KOPT-K1 (cell line): Measurements from ENCODE around the gene DSCAML1.

Experiments used
- H3K27ac ChIP-seq: fragments of 200-600 bp; sonication (generic); 2 replicates; pipeline ENCODE4 v1.5.1; 2016; ENCODE audit warnings: antibody characterized with exemption, mild to moderate bottlenecking, low read depth, low read length; ENCODE audit not compliant: poor library complexity, severe bottlenecking
- H3K36me3 ChIP-seq: fragments of 200-600 bp; sonication (generic); 2 replicates; pipeline ENCODE4 v1.5.1; 2017; ENCODE audit warnings: antibody characterized with exemption, mild to moderate bottlenecking, low read length, moderate library complexity; ENCODE audit not compliant: insufficient read depth
- H3K9me3 ChIP-seq: fragments of 200-600 bp; sonication (generic); 2 replicates; pipeline ENCODE4 v1.5.1; 2017; ENCODE audit warnings: antibody characterized with exemption, low read length, mild to moderate bottlenecking; ENCODE audit not compliant: insufficient read depth, poor library complexity, severe bottlenecking

The DSCAML1 gene, protein sequence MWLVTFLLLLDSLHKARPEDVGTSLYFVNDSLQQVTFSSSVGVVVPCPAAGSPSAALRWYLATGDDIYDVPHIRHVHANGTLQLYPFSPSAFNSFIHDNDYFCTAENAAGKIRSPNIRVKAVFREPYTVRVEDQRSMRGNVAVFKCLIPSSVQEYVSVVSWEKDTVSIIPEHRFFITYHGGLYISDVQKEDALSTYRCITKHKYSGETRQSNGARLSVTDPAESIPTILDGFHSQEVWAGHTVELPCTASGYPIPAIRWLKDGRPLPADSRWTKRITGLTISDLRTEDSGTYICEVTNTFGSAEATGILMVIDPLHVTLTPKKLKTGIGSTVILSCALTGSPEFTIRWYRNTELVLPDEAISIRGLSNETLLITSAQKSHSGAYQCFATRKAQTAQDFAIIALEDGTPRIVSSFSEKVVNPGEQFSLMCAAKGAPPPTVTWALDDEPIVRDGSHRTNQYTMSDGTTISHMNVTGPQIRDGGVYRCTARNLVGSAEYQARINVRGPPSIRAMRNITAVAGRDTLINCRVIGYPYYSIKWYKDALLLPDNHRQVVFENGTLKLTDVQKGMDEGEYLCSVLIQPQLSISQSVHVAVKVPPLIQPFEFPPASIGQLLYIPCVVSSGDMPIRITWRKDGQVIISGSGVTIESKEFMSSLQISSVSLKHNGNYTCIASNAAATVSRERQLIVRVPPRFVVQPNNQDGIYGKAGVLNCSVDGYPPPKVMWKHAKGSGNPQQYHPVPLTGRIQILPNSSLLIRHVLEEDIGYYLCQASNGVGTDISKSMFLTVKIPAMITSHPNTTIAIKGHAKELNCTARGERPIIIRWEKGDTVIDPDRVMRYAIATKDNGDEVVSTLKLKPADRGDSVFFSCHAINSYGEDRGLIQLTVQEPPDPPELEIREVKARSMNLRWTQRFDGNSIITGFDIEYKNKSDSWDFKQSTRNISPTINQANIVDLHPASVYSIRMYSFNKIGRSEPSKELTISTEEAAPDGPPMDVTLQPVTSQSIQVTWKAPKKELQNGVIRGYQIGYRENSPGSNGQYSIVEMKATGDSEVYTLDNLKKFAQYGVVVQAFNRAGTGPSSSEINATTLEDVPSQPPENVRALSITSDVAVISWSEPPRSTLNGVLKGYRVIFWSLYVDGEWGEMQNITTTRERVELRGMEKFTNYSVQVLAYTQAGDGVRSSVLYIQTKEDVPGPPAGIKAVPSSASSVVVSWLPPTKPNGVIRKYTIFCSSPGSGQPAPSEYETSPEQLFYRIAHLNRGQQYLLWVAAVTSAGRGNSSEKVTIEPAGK (N-terminal part only)

DNA sequence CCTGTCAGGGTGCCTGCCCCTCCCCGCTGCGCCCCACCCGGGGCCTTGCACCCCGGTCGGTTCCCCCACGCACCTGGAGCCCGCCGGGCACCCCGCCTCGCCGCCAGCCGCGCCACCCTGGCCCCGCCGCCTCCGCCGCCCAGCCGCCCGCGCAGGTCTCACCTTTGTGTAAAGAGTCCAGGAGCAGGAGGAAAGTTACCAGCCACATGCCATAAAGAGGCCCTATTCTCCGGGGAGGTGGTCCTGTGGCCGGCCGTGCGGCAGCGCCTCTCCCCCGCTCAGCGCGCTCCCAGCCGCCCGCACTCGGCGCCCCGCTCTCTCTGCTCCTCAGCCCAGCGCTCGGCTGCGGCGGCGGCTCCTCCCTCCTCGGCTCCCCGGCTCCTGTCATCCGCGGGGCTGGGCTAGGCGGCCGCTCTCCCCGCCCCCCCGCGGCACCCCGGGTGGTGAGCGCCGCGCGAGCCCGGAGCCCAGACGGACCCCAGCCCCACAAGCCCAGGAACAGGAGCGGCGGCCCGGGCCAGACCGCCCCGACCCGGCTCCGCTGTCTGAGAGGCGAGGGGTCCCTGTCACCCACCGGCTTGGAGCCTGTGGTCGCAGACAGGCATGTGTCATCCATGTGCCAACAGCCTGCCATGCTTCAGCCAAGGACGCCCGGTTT lies at the start of gene DSCAML1:
TSS of gene DSCAML1 (minus strand) at position 345 of the 658 bp plus-strand sequence. CDS start at position 208, 137 bp downstream.
- no peaks in the 10 kb centered on the region for H3K9me3 ChIP-seq
- no peaks in the 10 kb centered on the region for H3K36me3 ChIP-seq
- no peak within 1 kb of the TSS for H3K27ac ChIP-seq

DNA sequence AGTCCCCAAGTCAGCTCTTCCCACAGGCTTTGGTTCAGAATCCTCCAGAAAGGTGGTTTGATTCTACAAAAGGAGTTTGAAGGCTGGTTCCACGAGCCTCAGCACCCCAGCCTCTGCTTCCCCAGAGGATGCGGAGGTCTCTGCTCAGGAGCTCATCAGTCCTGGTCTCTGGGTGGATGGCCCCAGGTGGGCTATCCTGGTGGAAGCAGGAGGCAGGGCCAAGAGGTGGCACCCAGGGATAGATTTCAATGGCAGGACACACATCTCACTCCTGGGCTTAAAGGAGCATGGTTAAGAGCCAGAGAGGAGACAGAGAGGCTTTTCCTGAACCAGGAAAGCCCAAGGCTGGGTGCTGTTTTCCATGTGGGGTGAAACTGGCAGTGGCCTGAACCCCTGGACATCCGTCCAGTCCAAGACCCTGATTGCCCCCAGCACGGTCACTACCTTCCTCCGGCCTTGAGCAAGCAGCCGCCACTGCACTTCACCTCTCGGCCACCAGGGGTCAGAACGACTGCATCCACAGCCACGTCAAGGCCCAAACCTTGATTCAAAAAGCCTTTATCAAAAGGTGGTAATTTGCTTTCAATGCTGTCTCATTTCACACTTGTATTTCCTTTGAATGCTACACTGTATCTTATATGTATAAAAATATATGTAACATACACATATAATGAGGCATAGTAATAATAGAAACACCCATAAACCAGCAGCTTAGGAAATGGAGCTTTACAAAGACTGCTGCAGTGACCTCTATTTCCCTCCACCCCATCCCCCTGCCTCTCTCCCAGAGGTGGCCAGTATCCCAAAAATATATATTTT lies 46.9 kb upstream of the DSCAML1 start:
- H3K27ac ChIP-seq, result peak overlapping the region; percentile 28
- H3K9me3 ChIP-seq, result no peaks in the 10 kb centered on the region
- no peaks in the 10 kb centered on the region for H3K36me3 ChIP-seq

DNA sequence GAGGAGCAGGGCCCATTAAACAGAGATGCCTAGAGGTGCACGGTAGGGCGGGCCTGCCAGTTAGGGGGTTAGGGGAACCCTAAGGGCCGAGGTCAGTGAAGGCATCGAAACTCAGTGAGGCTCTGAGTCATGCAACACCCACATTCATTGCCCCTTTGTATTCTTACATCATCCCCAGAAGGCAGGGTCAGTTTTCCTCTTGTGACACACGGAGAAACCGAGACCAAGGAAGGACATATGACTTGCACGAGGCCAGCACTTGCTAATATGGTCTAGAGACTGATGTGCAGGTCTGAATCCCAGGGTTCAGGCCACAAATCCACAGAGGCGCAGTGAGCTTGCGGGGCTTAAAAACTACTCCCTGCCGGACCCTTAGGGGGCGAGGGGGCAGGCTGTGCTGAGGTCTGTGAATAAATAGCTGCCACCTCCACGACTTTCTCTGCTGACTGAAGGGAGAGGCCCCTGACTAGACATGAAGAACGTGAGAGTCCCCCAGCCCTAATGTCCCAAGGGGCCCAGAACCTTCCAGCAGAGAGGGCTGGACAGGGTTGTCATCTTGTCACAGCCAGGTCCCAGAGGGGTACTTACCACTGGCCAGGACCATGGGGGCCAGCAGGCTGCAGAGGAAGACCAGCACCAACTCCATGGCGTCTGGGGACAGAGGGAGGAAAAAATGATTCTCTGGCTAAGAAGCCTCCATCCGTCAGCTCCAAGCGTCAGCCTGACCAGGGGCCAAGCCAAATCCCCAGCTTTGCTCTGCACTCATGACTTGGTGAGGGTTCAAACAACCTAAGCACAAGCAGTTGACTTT lies 45.3 kb upstream of the DSCAML1 start:
- H3K27ac ChIP-seq, result no peak overlapping the region

DNA sequence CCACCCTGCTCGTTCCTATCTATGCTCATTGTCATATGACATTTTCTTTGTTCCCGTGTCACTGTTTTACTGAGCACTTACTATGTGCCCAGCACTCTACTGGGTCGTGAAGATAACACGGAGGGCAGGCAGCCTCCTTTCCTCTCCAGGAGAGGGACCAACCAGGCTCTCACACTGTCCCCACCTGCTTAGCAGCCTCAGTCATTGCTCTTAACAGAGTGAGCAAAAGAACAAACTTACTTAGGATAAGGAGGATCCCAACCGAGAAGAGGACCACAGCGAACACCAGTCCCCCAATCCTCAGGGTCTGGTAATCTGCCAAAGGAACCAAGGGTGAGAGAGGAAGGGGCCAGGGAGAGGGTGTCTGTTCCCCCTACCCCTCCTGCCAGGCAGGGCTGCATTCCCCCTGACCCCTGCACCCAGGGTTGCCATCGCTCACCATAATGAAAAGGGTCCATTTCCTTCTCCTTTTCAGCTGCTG lies 44.6 kb upstream of the DSCAML1 start:
- Histone ChIP-seq H3K9me3 (no peaks in the 10 kb centered on the region), H3K27ac (no peak overlapping the region), H3K36me3 (no peaks in the 10 kb centered on the region)

More for the DNA sequence above, 45.3 kb upstream of the DSCAML1 start:
- Histone ChIP-seq H3K36me3 (no peaks in the 10 kb centered on the region), H3K9me3 (no peaks in the 10 kb centered on the region)

DNA sequence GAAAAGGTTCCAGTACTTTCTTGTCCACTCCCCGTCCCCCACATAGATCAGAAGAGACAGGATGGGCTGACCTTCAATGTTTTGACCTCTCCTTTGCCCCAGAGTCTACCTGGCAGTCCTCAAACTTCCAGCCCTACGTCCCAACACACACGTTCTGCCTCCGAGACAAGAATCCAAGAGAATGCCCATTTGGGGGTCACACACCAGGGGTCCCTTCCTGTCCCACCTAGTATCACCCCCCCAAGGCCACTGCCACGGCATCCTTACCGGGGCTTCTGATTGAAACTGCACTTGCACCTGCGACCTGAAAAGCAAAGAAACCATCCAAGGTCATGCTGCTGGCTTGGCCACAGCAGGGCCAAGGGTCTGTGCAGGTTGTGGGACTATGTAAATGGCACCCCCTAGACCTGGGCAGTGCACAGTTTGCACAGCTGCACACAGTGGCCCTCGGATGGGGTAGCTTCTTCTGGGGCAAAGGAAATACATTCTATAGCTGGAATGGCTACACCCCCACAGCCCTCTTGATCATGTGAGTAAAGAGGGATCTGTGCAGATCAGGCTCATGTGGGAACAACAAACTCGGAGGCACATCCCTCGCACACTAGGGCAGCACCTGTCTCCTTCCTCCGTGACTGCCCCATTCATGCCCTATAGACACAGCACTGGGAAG lies 44.0 kb upstream of the DSCAML1 start:
- Histone ChIP-seq H3K36me3 (no peaks in the 10 kb centered on the region), H3K27ac (no peak overlapping the region), H3K9me3 (no peaks in the 10 kb centered on the region)

DNA sequence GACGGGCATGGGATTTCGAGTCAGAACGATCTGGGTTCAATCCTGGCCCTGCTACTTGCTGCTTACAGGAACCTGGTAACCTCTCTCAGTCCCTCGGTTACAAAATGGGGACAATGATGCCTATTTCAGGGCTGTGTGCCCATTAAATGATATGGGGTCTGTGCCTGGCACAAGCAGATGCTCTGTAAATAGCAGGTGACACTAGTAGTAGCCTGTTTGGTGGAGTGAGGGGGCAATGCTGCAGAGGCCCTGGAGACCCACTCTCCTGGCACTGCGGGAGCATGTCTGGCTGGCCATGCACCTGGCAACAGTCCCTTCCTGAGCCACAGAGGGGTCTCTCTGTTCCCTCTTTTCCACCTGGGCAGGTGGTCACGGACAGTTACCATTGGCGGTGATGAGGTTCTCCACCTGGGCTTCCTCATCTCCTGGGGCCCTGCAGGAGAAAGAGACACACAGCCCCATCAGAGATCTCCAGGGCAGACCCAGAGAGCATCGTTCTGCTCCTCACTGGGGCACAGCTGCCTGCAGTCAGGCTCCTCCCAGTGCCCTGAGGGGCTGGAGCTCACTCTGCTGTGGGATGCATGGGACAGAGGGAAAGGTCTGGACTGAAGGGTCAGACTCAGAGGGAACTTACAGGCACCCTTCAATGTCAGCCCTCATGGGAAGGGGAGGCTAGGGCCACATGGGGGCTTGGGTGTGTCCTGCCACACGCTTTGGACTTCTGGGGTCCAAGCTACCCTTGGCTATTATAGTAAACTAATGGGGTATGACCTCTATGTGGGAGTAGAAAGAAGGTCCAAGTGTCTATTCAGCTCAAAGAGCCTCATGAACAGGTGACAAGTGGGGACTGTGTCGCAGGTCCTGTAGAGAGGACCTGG lies 43.2 kb upstream of the DSCAML1 start:
- peak overlapping the region; percentile 23 for H3K27ac ChIP-seq
- no peaks in the 10 kb centered on the region for H3K9me3 ChIP-seq
- no peaks in the 10 kb centered on the region for H3K36me3 ChIP-seq

DNA sequence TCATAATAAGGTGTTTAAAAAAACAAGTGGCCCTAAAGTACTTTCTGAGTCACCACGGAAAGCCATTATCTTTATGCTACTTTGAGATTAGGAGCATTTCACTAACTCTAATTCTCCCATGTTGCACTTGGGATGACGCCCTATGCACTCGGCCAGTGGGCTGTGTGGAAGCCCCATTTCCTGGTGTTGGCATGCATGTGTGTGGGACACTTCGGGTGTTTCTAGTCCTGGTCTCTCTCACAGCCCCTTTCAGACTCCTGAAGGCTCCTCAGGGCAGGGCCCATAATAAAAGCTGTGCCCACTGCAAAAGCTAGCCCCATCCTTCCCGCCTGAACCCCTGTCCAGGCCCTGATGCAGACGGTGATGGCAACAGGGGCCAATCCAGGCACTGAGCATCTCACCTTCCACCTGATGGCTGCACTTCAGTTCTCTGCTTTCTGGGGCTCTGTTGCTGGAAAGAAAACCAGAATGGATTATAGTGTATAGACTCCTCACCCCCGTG lies 42.4 kb upstream of the DSCAML1 start:
- peak overlapping the region; percentile 22 for H3K27ac ChIP-seq
- H3K36me3 ChIP-seq, result no peaks in the 10 kb centered on the region
- no peaks in the 10 kb centered on the region for H3K9me3 ChIP-seq

DNA sequence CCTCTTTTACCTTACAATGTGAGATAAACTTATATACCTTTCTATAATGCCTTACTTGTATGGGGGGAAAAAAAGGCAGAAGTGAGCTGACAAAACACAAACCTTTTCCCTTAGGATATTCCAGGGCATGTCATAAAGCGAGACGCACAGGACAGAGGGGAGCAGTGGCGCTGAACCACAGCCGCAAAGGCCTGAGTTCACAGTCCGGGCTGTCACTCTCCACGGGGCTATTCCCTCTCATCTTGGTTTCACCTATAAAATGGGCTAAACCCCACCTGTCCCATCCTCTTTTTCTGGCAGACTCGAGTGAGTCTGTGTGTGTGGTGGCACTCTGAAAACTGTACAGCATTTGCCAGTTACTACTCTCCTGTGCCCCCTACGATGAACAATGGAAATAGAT lies 41.9 kb upstream of the DSCAML1 start:
- Histone ChIP-seq H3K27ac (peak overlapping the region; percentile 24), H3K36me3 (no peaks in the 10 kb centered on the region), H3K9me3 (no peaks in the 10 kb centered on the region)

DNA sequence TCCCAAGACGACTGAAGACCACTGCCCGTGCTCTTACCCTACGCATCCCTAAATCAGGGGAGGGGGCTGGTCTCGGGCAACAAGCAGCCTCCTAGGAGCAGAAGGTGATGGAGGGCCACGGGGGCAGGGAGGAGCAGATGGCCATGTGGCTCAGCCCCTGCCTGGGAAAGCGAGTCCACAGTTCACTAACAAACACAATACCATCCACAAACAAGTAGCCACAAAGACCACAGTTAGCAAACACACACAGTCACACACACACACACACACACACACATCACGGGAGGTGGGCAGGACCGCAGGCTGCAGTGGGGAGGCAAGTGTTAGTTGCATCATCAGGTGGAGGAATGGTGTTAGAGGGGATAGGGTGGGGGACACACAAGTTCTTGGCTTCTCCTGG lies 40.8 kb upstream of the DSCAML1 start:
- peak overlapping the region; percentile 24 for H3K27ac ChIP-seq
- H3K9me3 ChIP-seq, result no peaks in the 10 kb centered on the region
- no peaks in the 10 kb centered on the region for H3K36me3 ChIP-seq

DNA sequence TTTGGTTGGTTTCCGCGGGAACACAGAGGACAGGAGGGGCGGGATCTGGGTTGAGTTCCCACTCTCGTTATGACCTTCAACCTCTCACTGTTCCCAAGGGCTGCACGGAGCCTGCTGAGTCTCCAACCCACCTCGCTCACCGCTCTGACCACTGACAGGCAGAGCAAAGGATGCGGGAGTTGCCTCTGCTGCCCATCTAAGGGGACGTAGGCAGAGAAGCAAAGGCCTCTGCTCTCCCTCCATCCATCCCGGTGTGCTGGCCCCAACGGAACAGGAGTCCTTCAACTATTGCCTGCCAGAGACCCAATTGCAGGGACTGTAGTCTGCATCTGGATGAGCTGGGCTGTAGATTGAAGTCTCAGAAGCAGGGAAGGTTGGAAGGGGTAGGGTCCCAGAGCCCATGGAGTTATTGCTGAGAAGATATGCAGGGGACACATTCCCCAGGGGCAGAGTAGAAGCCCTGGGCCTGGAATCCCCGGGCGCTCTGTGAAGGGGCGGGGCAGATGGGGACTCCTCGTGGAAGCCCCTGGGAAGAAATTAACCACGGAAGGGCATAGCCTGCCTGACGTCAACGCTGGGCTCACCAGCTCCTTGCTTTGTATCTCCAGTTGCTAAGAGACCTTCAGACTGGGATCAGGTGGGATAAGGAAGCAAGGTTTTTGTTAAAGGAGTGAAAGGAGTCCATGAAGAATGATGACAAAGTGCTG lies 40.2 kb upstream of the DSCAML1 start:
- no peaks in the 10 kb centered on the region for H3K36me3 ChIP-seq
- no peaks in the 10 kb centered on the region for H3K9me3 ChIP-seq
- H3K27ac ChIP-seq, result peak overlapping the region; percentile 24
